PFSK-1 (cell line): Measurements from ENCODE around the gene PDZD2.

Experiments
- POLR2AphosphoS5 ChIP-seq: IDR thresholded peaks from 2 replicates; pipeline ENCODE4 v1.6.1; 2012; ENCODE audit warnings: low read depth, mild to moderate bottlenecking, control low read depth, low read length, moderate library complexity
- REST ChIP-seq, 2 experiments: IDR thresholded peaks; 2 replicates each; pipeline versions ENCODE4 v1.6.1 to v1.8.0; 2011 to 2012; ENCODE audit warnings: low read depth in 2 of 2, low read length in 2 of 2, control low read depth in 1 of 2, inconsistent platforms in 1 of 2, mild to moderate bottlenecking in 1 of 2, moderate library complexity in 1 of 2; ENCODE audit not compliant: insufficient read depth in 1 of 2
- TAF1 ChIP-seq: IDR thresholded peaks from 2 replicates; pipeline ENCODE4 v1.6.1; 2012; ENCODE audit warnings: low read length, control low read depth, borderline replicate concordance; ENCODE audit not compliant: insufficient read depth

GRCh38 chr5:31638345-31638744 is 586 bp upstream of the PDZD2 start:
- no peak for TF ChIP-seq POLR2AphosphoS5
- no peak for TF ChIP-seq REST (IDR thresholded peaks at IDR 0.05; ENCODE audit: insufficient read depth in 1 of 2, low read depth in 2 of 2, low read length in 2 of 2)
- no peak for TF ChIP-seq TAF1
